Measurements from ENCODE around the gene FLOT1.

FLOT1 gene

DNA sequence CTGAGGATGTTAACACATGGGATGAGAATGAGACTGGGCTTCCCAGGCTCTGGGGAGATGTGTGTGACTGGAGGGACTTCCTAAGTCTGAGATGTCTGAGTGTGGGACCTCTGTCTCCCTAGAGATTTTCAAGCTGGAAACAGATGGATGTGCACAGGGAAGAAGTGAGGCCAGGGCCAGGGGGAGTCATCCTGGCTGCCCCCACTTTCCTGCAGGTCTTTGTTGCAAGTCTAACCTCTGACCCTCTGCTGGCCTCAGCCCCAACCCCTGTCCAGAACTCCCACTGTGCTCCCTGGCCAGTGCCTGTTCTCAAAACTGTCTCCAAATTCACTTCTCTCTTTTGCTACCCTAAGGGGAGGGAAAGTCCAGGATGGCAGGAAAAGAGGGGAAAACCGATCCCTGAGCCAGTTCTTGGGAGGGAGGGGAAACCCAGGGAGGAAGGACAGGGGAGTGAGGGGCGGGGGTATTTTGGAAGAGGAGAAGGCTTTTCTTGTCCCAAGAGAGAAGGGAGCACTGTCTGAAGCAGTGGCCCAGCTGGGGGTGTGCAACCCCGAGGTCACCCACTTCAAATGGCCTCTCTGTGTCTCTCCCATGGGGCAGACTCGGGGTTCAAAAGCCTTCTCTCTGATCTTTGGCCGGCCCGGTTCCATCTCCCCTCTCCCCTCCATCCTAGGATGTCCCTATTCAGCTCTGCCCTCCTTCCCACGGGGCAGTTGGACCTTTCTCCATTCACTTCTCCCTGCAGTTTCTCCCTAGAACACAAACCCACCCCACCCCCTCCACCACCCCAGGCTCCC lies 59.1 kb downstream of the FLOT1 start:
- in situ Hi-C loops (cut with MboI; ENCODE audit: low sequenced_read_pairs): loop anchor here (5.0 kb wide), 1 partner anchor 34 kb away; the partner anchor contains the start of gene MDC1

GRCh38 chr6:30682143-30683117 lies 60.1 kb downstream of the FLOT1 start:
- in situ Hi-C loops (cut with MboI; ENCODE audit: low sequenced_read_pairs): loop anchor here (5.0 kb wide), 1 partner anchor 35 kb away; the partner anchor contains the start of gene MDC1

DNA sequence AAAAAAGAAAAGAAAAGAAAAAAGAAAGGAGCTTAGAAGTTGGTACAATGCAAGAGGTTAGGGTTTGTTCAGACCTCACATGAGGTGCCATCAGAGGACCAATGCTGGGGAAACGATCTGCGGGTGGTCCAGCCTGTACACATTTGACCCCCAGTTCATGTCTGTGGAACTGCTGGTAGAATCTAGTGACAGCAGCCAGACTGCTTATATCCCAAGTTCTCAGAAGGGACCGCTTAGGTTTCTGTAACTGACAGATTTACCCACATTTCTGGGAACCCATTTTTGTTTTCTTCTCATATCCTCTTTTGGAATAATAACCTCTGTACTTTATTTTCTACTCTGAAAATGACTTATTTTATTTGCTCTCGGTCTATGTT lies 60.7 kb downstream of the FLOT1 start:
- in situ Hi-C loops (cut with MboI; ENCODE audit: low sequenced_read_pairs): loop anchor here (5.0 kb wide), 1 partner anchor 36 kb away; the partner anchor contains the start of gene MDC1

- in situ Hi-C loops (cut with MboI; ENCODE audit: low sequenced_read_pairs): loop anchor here (5.0 kb wide), 1 partner anchor 37 kb away; the partner anchor contains the start of gene MDC1
These were observed 62.5 kb downstream of the FLOT1 start for GRCh38 chr6:30679765-30680535.

GRCh38 chr6:30678964-30679726 lies 63.3 kb downstream of the FLOT1 start:
- in situ Hi-C loops (cut with MboI; ENCODE audit: low sequenced_read_pairs): no loop called here
